HUES6 (cell line): ENCODE results near the gene CDK5RAP1.

Source experiments
- H3K27ac ChIP-seq: 2 replicates; pipeline ENCODE4 v1.7.0; 2013; ENCODE audit warnings: low read depth, mild to moderate bottlenecking, low read length, inconsistent platforms
- H3K27me3 ChIP-seq: 2 replicates; pipeline ENCODE4 v1.6.1; 2013; ENCODE audit warnings: low read length; ENCODE audit not compliant: control insufficient read depth, insufficient read depth
- H3K36me3 ChIP-seq: 2 replicates; pipeline ENCODE4 v1.6.1; 2013; ENCODE audit warnings: low read length; ENCODE audit not compliant: control insufficient read depth, insufficient read depth
- H3K4me1 ChIP-seq: 2 replicates; pipeline ENCODE4 v1.6.1; 2013; ENCODE audit warnings: low read length; ENCODE audit not compliant: control insufficient read depth, insufficient read depth
- H3K4me3 ChIP-seq: 2 replicates; pipeline ENCODE4 v1.5.1; 2013; ENCODE audit warnings: low read depth, low read length
- H3K9ac ChIP-seq: one replicate; pipeline ENCODE4 v1.6.1; 2013; ENCODE audit warnings: mild to moderate bottlenecking, low read length
- H3K9me3 ChIP-seq: 2 replicates; pipeline ENCODE4 v1.6.1; 2013; ENCODE audit warnings: low read depth, low read length; ENCODE audit not compliant: control insufficient read depth, insufficient read depth

Gene CDK5RAP1

DNA sequence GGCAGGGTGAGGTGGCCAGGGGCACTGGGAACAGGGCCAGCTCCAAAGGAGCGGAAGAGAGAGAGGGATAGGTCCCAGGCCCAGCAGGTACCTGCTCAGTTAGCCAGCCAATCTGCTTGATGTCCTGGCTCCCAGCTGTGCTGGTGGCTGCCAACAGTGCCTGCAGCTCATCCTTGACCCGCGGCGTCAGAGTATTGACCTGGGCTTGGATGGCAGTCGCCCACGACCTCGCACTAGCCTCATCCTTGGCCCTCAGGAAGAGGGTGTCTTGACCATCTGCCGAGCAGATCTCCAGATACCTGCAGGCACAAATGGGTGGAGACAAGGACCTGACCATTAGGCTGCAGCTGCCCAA lies 11.1 kb upstream of the CDK5RAP1 start:
- H3K4me1 ChIP-seq = peaks cover 5% of the 10 kb centered on the region; the same call in 1 of the 2 replicates
- no peak overlapping the region for H3K4me3 ChIP-seq
- H3K27ac ChIP-seq = no peak overlapping the region
- 0 out of 2 replicates have a peak, but pooled peaks cover 2% of the 10 kb centered on the region for H3K36me3 ChIP-seq
- H3K9ac ChIP-seq = no peak overlapping the region
- no peaks in the 10 kb centered on the region for H3K27me3 ChIP-seq
- H3K9me3 ChIP-seq = no peaks in the 10 kb centered on the region

GRCh38 chr20:33411711-33412483 lies 10.6 kb upstream of the CDK5RAP1 start:
- Histone ChIP-seq H3K4me3 (no peak overlapping the region), H3K27me3 (no peaks in the 10 kb centered on the region), H3K27ac (no peak overlapping the region), H3K36me3 (peaks cover 6% of the 10 kb centered on the region; the same call in 1 of the 2 replicates), H3K4me1 (peaks cover 5% of the 10 kb centered on the region; the same call in 1 of the 2 replicates), H3K9me3 (no peaks in the 10 kb centered on the region), H3K9ac (no peak overlapping the region)

- H3K4me1 ChIP-seq = peaks cover 5% of the 10 kb centered on the region; the same call in 1 of the 2 replicates
- no peak overlapping the region for H3K4me3 ChIP-seq
- peaks cover 6% of the 10 kb centered on the region; the same call in 1 of the 2 replicates for H3K36me3 ChIP-seq
- no peak overlapping the region for H3K9ac ChIP-seq
- no peaks in the 10 kb centered on the region for H3K9me3 ChIP-seq
- H3K27ac ChIP-seq = no peak overlapping the region
- no peaks in the 10 kb centered on the region for H3K27me3 ChIP-seq
Measured at GRCh38 chr20:33411242-33411641, 9.9 kb upstream of the CDK5RAP1 start.

GRCh38 chr20:33410081-33410742 lies 8.9 kb upstream of the CDK5RAP1 start:
- H3K4me3 ChIP-seq = no peak overlapping the region
- H3K9me3 ChIP-seq = no peaks in the 10 kb centered on the region
- peaks cover 5% of the 10 kb centered on the region; the same call in 1 of the 2 replicates for H3K4me1 ChIP-seq
- no peaks in the 10 kb centered on the region for H3K27me3 ChIP-seq
- H3K9ac ChIP-seq = no peak overlapping the region
- no peak overlapping the region for H3K27ac ChIP-seq
- H3K36me3 ChIP-seq = peaks cover 6% of the 10 kb centered on the region; the same call in 1 of the 2 replicates

DNA sequence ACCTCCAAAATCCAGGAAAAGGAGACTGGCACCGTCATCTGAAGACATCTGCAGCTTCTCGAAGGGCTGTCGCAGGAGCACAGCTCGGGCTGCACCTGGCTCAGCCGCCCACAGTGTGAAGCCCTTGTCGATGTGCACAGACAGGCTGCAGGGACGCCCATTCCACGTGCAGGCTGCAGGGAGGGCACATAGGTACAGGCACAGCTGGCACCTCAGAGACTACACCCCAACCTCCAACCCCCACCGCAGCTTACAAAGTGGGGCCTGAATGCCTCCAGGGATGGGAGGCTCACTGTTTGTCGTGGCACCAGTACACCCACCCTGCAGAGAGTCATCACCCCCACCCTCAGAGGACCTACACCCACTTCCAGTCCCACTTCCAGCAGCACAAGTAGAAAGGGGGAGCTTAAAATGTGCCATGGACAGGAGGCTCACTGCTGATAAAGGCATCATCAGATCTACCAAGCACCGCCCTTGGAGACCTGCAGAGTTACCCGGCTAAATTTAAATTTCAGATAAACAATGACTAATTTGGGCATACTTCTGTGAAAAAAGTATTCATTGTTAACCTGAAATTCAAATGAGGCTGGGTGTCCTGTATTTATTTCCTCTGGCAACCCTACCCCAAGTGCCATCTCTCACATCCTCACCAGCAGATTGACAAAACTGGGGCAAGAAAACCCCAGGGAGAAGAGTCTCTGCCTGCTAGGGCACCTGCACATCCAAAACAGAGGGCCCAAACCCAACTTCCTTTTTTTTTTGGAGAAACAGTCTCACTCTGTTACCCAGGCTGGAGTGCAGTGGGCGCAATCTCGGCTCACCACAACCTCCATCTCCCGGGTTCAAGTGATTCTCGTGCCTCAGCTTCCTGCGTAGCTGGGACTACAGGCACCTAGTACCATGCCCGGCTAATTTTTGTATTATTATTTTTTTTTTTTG lies 7.7 kb upstream of the CDK5RAP1 start:
- Histone ChIP-seq H3K27ac (no peak overlapping the region), H3K36me3 (peaks cover 6% of the 10 kb centered on the region; the same call in 1 of the 2 replicates), H3K27me3 (no peaks in the 10 kb centered on the region), H3K9ac (no peak overlapping the region), H3K4me1 (peaks cover 5% of the 10 kb centered on the region; the same call in 1 of the 2 replicates), H3K9me3 (no peaks in the 10 kb centered on the region), H3K4me3 (no peak overlapping the region)

GRCh38 chr20:33408313-33408712 lies 7.0 kb upstream of the CDK5RAP1 start:
- Histone ChIP-seq H3K27me3 (no peaks in the 10 kb centered on the region), H3K4me1 (peaks cover 5% of the 10 kb centered on the region; the same call in 1 of the 2 replicates), H3K27ac (no peak overlapping the region), H3K4me3 (no peak overlapping the region), H3K36me3 (peaks cover 6% of the 10 kb centered on the region; the same call in 1 of the 2 replicates), H3K9ac (no peak overlapping the region), H3K9me3 (no peaks in the 10 kb centered on the region)

GRCh38 chr20:33407796-33408195 lies 6.5 kb upstream of the CDK5RAP1 start:
- Histone ChIP-seq H3K27me3 (no peaks in the 10 kb centered on the region), H3K9ac (no peak overlapping the region), H3K27ac (no peak overlapping the region), H3K36me3 (peaks cover 6% of the 10 kb centered on the region; the same call in 1 of the 2 replicates), H3K9me3 (no peaks in the 10 kb centered on the region), H3K4me1 (peaks cover 5% of the 10 kb centered on the region; the same call in 1 of the 2 replicates), H3K4me3 (no peak overlapping the region)

GRCh38 chr20:33407251-33407650 lies 5.9 kb upstream of the CDK5RAP1 start:
- Histone ChIP-seq H3K9ac (no peak overlapping the region), H3K9me3 (no peaks in the 10 kb centered on the region), H3K4me1 (peaks cover 5% of the 10 kb centered on the region; the same call in 1 of the 2 replicates), H3K4me3 (no peak overlapping the region), H3K36me3 (peaks cover 6% of the 10 kb centered on the region; the same call in 1 of the 2 replicates), H3K27me3 (no peaks in the 10 kb centered on the region), H3K27ac (no peak overlapping the region)

DNA sequence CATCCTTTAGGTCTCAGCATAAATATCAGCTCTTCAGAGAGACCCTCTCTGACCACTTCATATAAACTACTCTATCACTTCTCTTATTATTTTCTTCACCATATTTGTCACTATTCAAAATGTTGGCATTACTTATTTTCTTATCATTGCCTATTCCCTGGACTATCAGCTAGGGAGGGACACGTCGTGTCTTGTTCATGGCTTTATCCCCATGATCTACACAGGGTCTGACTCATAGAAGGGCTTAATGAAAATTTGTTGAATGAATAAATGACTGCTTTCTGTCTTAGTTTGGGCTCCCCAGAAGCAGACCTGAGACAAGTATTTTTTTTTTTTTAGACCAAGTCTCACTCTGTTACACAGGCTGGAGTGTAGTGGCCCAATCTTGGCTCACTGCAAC lies 3.0 kb upstream of the CDK5RAP1 start:
- Histone ChIP-seq H3K4me3 (no peak overlapping the region), H3K9me3 (no peaks in the 10 kb centered on the region), H3K27me3 (no peaks in the 10 kb centered on the region), H3K4me1 (peaks cover 11% of the 10 kb centered on the region), H3K36me3 (peaks cover 6% of the 10 kb centered on the region; the same call in 1 of the 2 replicates), H3K27ac (no peak overlapping the region), H3K9ac (no peak overlapping the region)

GRCh38 chr20:33401921-33402369 lies 626 bp upstream of the CDK5RAP1 start:
- H3K4me3 ChIP-seq = peak overlapping the region; percentile 95
- H3K4me1 ChIP-seq = peaks cover 6% of the 10 kb centered on the region
- no peaks in the 10 kb centered on the region for H3K9me3 ChIP-seq
- no peaks in the 10 kb centered on the region for H3K27me3 ChIP-seq
- H3K9ac ChIP-seq = no peak overlapping the region
- no peaks in the 10 kb centered on the region; the same call in 1 of the 2 replicates for H3K36me3 ChIP-seq
- no peak overlapping the region for H3K27ac ChIP-seq
